ENCODE results near the gene KLHDC4.

The KLHDC4 gene

DNA sequence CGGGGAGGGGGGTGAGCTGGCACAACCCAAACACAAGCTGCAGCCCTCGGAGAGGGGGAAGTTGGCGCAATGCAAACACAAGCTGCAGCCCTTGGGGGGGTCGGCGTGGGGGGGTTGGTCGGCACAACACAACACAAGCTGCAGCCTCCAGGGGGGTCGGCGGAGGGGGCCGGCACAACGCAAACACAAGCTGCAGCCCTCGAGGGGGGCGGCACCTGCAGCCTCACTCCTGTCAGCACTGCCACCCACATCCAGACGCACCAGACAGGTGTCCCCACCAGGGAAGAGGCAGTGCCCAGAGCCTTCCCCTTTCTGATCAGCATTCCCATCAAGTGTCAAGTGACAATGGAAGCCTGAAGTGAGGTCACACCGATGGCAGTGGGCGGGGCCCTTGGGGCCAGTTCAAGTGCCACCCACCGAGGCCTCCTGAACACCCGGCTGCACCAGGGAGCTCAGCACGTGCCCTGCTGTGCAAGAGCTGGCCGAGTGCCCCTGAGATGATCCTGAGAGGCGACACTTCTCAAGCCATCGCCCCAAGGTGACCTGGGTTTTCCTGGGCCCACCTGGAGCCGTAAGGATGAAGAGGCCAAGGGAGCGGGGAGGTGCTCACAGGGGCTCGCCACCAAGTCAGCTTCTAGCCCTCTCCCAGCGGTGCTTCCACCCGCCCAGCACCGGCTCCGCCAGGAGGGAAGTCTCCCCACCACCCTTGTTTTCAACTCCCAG lies 59.3 kb downstream of the KLHDC4 start:
- H3F3A ChIP-seq (ENCODE audit: insufficient read depth), result peaks cover 21% of the 10 kb centered on the region
- no peak overlapping the region for H2AFZ ChIP-seq (ENCODE audit: low read depth, low read length, severe bottlenecking)
- no peaks in the 10 kb centered on the region for H3K9me3 ChIP-seq (ENCODE audit: insufficient read depth, low read length)
- H3K36me3 ChIP-seq (ENCODE audit: low read length), result peaks cover 3% of the 10 kb centered on the region; the same call in 1 of the 2 replicates
- no peaks in the 10 kb centered on the region; the same call in 1 of the 2 replicates for H3K79me2 ChIP-seq (ENCODE audit: insufficient read depth, low read length)
- H3K9me2 ChIP-seq (replicated peaks; ENCODE audit: insufficient read depth, low read length), result no peaks in the 10 kb centered on the region
- no peak overlapping the region for H3K4me3 ChIP-seq (ENCODE audit: insufficient read depth, low read length, poor library complexity, severe bottlenecking)
- no peak overlapping the region for H3K9ac ChIP-seq (ENCODE audit: low read length)
- H3K27me3 ChIP-seq (ENCODE audit: low read length), result no peaks in the 10 kb centered on the region
- no peak overlapping the region for H3K27ac ChIP-seq (ENCODE audit: low read depth, low read length)
- H3K4me2 ChIP-seq (ENCODE audit: low read depth, low read length, poor library complexity, severe bottlenecking), result no peak overlapping the region
- TF ChIP-seq, protein P1, sequence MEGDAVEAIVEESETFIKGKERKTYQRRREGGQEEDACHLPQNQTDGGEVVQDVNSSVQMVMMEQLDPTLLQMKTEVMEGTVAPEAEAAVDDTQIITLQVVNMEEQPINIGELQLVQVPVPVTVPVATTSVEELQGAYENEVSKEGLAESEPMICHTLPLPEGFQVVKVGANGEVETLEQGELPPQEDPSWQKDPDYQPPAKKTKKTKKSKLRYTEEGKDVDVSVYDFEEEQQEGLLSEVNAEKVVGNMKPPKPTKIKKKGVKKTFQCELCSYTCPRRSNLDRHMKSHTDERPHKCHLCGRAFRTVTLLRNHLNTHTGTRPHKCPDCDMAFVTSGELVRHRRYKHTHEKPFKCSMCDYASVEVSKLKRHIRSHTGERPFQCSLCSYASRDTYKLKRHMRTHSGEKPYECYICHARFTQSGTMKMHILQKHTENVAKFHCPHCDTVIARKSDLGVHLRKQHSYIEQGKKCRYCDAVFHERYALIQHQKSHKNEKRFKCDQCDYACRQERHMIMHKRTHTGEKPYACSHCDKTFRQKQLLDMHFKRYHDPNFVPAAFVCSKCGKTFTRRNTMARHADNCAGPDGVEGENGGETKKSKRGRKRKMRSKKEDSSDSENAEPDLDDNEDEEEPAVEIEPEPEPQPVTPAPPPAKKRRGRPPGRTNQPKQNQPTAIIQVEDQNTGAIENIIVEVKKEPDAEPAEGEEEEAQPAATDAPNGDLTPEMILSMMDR (IDR thresholded peaks at IDR 0.05; ENCODE audit: insufficient read depth, low read length, poor library complexity, severe bottlenecking), result no peak
- no peak for TF ChIP-seq EZH2phosphoT487 (conservative IDR thresholded peaks at IDR 0.05; ENCODE audit: low read length)
- H4K20me1 ChIP-seq (ENCODE audit: low read depth, low read length), result no peaks in the 10 kb centered on the region

DNA sequence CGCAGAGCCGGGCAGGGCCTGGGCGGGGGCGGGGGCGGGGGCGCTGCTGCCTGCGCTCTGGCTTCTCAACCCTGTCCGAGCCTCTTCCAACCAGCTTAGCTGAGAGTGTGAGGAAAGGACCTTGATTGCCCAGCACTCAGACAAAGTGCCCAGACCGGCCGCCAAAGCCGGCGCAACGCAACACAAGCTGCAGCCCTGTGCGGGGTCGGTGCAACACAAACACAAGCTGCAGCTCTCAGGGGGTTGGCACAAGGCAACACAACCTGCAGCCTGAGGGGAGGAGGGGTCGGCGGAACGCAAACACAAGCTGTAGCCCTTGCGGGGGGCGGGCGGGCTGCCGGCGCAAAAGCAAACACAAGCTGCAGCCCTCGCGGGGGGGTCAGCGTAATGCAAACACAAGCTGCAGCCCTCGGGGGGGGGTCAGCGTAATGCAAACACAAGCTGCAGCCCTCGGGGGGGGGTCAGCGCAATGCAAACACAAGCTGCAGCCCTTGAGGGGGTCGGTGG lies 60.0 kb downstream of the KLHDC4 start:
- no peaks in the 10 kb centered on the region for H3K9me2 ChIP-seq (replicated peaks; ENCODE audit: insufficient read depth, low read length)
- no peaks in the 10 kb centered on the region; the same call in 1 of the 2 replicates for H3K79me2 ChIP-seq (ENCODE audit: insufficient read depth, low read length)
- no peak overlapping the region for H2AFZ ChIP-seq (ENCODE audit: low read depth, low read length, severe bottlenecking)
- no peak overlapping the region for H3K4me3 ChIP-seq (ENCODE audit: insufficient read depth, low read length, poor library complexity, severe bottlenecking)
- no peak overlapping the region for H3K4me2 ChIP-seq (ENCODE audit: low read depth, low read length, poor library complexity, severe bottlenecking)
- no peaks in the 10 kb centered on the region for H3K27me3 ChIP-seq (ENCODE audit: low read length)
- peaks cover 27% of the 10 kb centered on the region for H3F3A ChIP-seq (ENCODE audit: insufficient read depth)
- H3K36me3 ChIP-seq (ENCODE audit: low read length), result peaks cover 3% of the 10 kb centered on the region; the same call in 1 of the 2 replicates
- TF ChIP-seq EZH2phosphoT487 (conservative IDR thresholded peaks at IDR 0.05; ENCODE audit: low read length), result no peak
- TF ChIP-seq, protein P1 (IDR thresholded peaks at IDR 0.05; ENCODE audit: insufficient read depth, low read length, poor library complexity, severe bottlenecking), result no peak
- H3K9me3 ChIP-seq (ENCODE audit: insufficient read depth, low read length), result no peaks in the 10 kb centered on the region
- H4K20me1 ChIP-seq (ENCODE audit: low read depth, low read length), result no peaks in the 10 kb centered on the region
- H3K27ac ChIP-seq (ENCODE audit: low read depth, low read length), result no peak overlapping the region
- no peak overlapping the region for H3K9ac ChIP-seq (ENCODE audit: low read length)

DNA sequence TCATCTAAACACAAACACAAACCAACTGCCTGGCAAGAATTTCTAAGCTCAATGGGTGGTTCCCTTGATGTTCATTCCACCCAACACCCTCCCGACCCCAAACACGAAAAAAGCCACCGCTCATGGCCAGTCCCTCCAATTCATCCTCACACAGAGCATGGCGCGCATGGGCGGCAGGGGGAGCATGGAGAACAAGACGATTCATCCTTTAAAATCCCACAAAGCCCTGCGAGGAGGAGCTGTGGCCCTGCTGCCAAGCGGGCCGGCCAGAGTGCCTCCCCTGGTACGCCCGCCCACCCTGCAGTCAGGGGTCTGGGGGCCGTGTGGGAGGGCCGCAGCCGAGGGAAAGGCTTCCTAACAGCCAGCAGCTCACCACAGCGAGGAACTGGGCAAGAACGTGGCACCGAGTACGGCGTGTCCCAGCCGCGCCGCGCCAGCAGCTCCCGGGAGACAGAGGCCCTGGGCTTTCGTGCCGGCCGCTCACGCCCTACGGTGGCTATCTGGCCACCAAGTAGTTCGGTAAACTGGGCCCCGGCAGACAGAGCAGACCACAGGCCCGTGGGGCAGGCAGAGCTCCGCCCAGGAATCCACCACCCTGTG lies 60.9 kb downstream of the KLHDC4 start:
- Histone ChIP-seq H3K27me3 (ENCODE audit: low read length) (no peaks in the 10 kb centered on the region), H3K36me3 (ENCODE audit: low read length) (peaks cover 8% of the 10 kb centered on the region; the same call in 1 of the 2 replicates), H2AFZ (ENCODE audit: low read depth, low read length, severe bottlenecking) (no peak overlapping the region), H3K27ac (ENCODE audit: low read depth, low read length) (no peak overlapping the region), H3F3A (ENCODE audit: insufficient read depth) (peaks cover 35% of the 10 kb centered on the region), H4K20me1 (ENCODE audit: low read depth, low read length) (no peaks in the 10 kb centered on the region), H3K9me3 (ENCODE audit: insufficient read depth, low read length) (no peaks in the 10 kb centered on the region), H3K9ac (ENCODE audit: low read length) (no peak overlapping the region), H3K79me2 (ENCODE audit: insufficient read depth, low read length) (no peaks in the 10 kb centered on the region; the same call in 1 of the 2 replicates), H3K4me3 (ENCODE audit: insufficient read depth, low read length, poor library complexity, severe bottlenecking) (no peak overlapping the region), H3K9me2 (replicated peaks; ENCODE audit: insufficient read depth, low read length) (no peaks in the 10 kb centered on the region), H3K4me2 (ENCODE audit: low read depth, low read length, poor library complexity, severe bottlenecking) (no peak overlapping the region)
- TF ChIP-seq, protein P1 (IDR thresholded peaks at IDR 0.05; ENCODE audit: insufficient read depth, low read length, poor library complexity, severe bottlenecking), result no peak
- no peak for TF ChIP-seq EZH2phosphoT487 (conservative IDR thresholded peaks at IDR 0.05; ENCODE audit: low read length)

All from SU-DHL-6 (cell line).